ENCODE measurements around the gene SGCE.

The SGCE gene

GRCh38 chr7:94571816-94572215, 84.1 kb downstream of the SGCE start:
- DNase-seq (ENCODE audit: low read depth, low spot score), result no peak

- no peak for DNase-seq (ENCODE audit: low read depth, low spot score)
Observed at GRCh38 chr7:94567396-94567795, 88.5 kb downstream of the SGCE start.

GRCh38 chr7:94565247-94565894, 90.6 kb downstream of the SGCE start:
- DNase-seq (ENCODE audit: low read depth, low spot score), result no peak

GRCh38 chr7:94562525-94562924, 93.4 kb downstream of the SGCE start:
- no peak for DNase-seq (ENCODE audit: low read depth, low spot score)

GRCh38 chr7:94561841-94562514, 94.0 kb downstream of the SGCE start:
- no peak for DNase-seq (ENCODE audit: low read depth, low spot score)

GRCh38 chr7:94559972-94560371, 96.0 kb downstream of the SGCE start:
- no peak for DNase-seq (ENCODE audit: low read depth, low spot score)

- DNase-seq (ENCODE audit: low read depth, low spot score), result no peak
Observed at GRCh38 chr7:94557215-94557614, 98.7 kb downstream of the SGCE start.

- DNase-seq (ENCODE audit: low read depth, low spot score), result no peak
Observed at GRCh38 chr7:94556028-94556427, 99.9 kb downstream of the SGCE start.

- DNase-seq (ENCODE audit: low read depth, low spot score), result no peak
Observed at GRCh38 chr7:94547126-94547525, 108.8 kb downstream of the SGCE start.

GRCh38 chr7:94540428-94540827, 115.5 kb downstream of the SGCE start:
- DNase-seq (ENCODE audit: low read depth, low spot score), result no peak
